ENCODE measurements around the gene HK1. TPM values are rescaled to one million over a fixed set of nuclear protein-coding genes. Genes with fewer than 3 reads are reported as not detected.
A peak's percentile ranks its signal among the peaks of the same experiment; 100 is the strongest.

Gene HK1
- total and polyA plus RNA-seq, 2 experiments from 2014 or later: 31.1 to 42.5 TPM

DNA sequence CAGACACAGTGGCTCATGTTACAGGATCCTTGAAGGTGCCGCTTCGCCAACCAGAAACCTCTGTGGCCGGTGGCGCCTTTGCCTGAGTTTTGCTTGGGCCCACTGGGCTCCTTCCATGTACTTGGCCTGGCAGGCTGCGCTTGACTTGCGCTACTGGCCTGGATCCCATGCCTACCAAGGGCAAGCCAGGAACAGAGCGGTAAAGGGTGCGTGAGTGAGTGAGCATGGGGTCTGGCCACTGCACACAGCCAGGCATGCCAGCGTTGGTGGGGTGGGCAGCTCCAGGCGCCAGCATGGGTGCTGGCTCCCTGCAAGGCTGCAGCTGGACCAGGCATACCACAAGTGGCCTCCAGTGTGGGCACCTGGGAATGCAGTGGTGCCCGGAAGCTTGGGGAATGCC lies 156.6 kb downstream of the HK1 start:
- Histone ChIP-seq H3K79me2 (no peaks in the 10 kb centered on the region), H3K27ac (no peak overlapping the region), H4K20me1 (ENCODE audit: insufficient read depth, poor library complexity, severe bottlenecking) (no peaks in the 10 kb centered on the region), H3K27me3 (no peaks in the 10 kb centered on the region), H3K4me1 (ENCODE audit: insufficient read depth) (peaks cover 20% of the 10 kb centered on the region), H3K9me2 (replicated peaks; ENCODE audit: insufficient read depth) (no peaks in the 10 kb centered on the region), H3K36me3 (replicated peaks; ENCODE audit: insufficient read depth, low read depth) (no peaks in the 10 kb centered on the region), H3K4me2 (no peak overlapping the region), H2AFZ (no peak overlapping the region), H3K4me3 (no peak overlapping the region), H3K9me3 (ENCODE audit: low read depth) (no peaks in the 10 kb centered on the region)
- TF ChIP-seq, protein P1, sequence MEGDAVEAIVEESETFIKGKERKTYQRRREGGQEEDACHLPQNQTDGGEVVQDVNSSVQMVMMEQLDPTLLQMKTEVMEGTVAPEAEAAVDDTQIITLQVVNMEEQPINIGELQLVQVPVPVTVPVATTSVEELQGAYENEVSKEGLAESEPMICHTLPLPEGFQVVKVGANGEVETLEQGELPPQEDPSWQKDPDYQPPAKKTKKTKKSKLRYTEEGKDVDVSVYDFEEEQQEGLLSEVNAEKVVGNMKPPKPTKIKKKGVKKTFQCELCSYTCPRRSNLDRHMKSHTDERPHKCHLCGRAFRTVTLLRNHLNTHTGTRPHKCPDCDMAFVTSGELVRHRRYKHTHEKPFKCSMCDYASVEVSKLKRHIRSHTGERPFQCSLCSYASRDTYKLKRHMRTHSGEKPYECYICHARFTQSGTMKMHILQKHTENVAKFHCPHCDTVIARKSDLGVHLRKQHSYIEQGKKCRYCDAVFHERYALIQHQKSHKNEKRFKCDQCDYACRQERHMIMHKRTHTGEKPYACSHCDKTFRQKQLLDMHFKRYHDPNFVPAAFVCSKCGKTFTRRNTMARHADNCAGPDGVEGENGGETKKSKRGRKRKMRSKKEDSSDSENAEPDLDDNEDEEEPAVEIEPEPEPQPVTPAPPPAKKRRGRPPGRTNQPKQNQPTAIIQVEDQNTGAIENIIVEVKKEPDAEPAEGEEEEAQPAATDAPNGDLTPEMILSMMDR (IDR thresholded peaks at IDR 0.05; ENCODE audit: poor library complexity): no peak
- TF ChIP-seq EZH2 (IDR thresholded peaks at IDR 0.05; ENCODE audit: borderline replicate concordance) (no peak), EZH2phosphoT487 (IDR thresholded peaks at IDR 0.05; ENCODE audit: low read depth, severe bottlenecking, unreplicated experiment) (no peak)
- WGBS (ENCODE audit: low lambda C conversion rate, missing lambda C conversion rate): 98% methylated on average over 11 of the region's 11 CpGs
- DNase-seq (ENCODE audit: low spot score): no peak

DNA sequence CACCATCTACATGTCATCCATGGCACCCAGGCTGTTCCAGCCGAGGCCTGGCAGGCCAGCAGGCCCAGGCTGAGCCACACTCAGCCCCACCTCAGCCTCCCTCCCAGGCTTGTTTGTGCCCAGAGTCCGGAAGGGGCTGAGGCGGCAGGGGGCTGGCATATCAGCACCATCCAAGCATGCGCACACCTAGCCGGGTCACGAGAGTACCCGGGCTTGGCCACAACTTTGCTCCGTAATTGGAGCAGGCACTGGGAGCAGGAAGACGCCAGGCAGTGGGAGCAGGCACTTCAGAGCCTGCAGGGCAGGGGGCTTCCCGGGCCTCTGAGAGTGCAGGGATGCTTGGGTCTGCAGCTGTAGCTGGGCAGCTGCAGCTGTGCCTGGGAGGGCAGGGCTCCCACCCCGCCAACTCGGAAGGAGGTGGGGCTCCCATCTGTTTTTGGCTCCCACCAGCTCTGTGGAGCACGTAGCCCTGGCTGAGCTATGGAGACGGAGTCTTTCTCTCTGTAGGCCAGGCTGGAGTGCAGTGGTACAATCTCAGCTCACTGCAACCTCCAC lies 157.7 kb downstream of the HK1 start:
- TF ChIP-seq, protein P1 (IDR thresholded peaks at IDR 0.05; ENCODE audit: poor library complexity): no peak
- TF ChIP-seq EZH2 (IDR thresholded peaks at IDR 0.05; ENCODE audit: borderline replicate concordance) (no peak), EZH2phosphoT487 (IDR thresholded peaks at IDR 0.05; ENCODE audit: low read depth, severe bottlenecking, unreplicated experiment) (no peak)
- Histone ChIP-seq H3K27ac (no peak overlapping the region), H3K4me1 (ENCODE audit: insufficient read depth) (peaks cover 28% of the 10 kb centered on the region), H3K4me3 (no peak overlapping the region), H3K9me2 (replicated peaks; ENCODE audit: insufficient read depth) (no peaks in the 10 kb centered on the region), H2AFZ (no peak overlapping the region), H4K20me1 (ENCODE audit: insufficient read depth, poor library complexity, severe bottlenecking) (no peaks in the 10 kb centered on the region), H3K79me2 (no peaks in the 10 kb centered on the region), H3K9me3 (ENCODE audit: low read depth) (no peaks in the 10 kb centered on the region), H3K36me3 (replicated peaks; ENCODE audit: insufficient read depth, low read depth) (no peaks in the 10 kb centered on the region), H3K27me3 (no peaks in the 10 kb centered on the region), H3K4me2 (no peak overlapping the region)
- 93% methylated on average over 14 of the region's 14 CpGs for WGBS (ENCODE audit: low lambda C conversion rate, missing lambda C conversion rate)
- no peak for DNase-seq (ENCODE audit: low spot score)

DNA sequence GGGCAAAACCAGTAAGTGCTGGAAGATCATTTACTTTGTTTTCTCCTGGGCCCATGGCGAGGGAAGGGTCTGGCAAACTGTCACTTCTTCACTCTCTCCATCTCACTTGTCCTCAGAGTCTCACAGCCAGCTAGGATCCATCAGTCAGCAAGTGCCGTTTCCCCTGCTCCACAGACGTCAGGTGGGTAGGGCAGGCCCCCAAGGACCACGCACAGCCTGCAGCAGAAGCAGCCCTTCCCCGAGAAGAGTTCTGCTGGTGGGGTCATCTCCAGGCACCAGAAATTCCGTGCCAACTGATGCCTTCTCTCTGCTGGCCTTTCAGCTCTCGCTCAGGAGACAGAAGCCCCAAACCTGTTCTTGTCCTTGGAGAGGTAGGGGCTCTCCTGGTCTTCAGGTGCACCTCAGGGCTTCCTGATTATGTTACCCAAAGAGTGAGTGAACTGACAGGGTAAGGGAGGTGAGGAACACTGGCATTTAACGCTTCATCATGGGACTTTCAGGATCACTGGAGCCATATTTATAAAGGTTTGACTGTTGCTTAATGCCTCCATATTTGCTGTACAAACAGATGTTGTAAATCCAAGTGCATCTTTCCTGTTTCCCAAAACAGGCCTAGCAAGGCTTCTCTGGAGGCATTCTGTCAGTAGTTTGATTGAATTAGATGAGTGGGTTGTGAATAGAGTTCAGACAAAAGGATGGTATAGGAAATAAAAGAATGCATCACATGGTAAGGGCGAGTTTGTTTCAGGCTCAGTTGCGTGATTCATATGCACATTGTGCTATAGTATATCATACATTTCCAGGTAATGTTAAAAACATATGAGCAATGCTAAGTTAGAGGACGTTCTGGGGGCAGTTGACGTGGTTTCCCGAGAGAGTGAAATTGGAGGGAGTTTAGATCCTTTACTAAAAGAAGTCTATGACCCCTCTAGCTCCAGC lies 159.3 kb downstream of the HK1 start:
- DNase-seq (ENCODE audit: low spot score): no peak
- WGBS (ENCODE audit: low lambda C conversion rate, missing lambda C conversion rate): 87% methylated on average over 13 of the region's 13 CpGs

More for the DNA sequence above, 159.3 kb downstream of the HK1 start:
- TF ChIP-seq EZH2phosphoT487 (IDR thresholded peaks at IDR 0.05; ENCODE audit: low read depth, severe bottlenecking, unreplicated experiment) (no peak), EZH2 (IDR thresholded peaks at IDR 0.05; ENCODE audit: borderline replicate concordance) (no peak)
- TF ChIP-seq, protein P1 (IDR thresholded peaks at IDR 0.05; ENCODE audit: poor library complexity): no peak
- H3K27ac ChIP-seq: peak overlapping the region; percentile 92
- H3K9me2 ChIP-seq (replicated peaks; ENCODE audit: insufficient read depth): no peaks in the 10 kb centered on the region
- no peaks in the 10 kb centered on the region for H3K36me3 ChIP-seq (replicated peaks; ENCODE audit: insufficient read depth, low read depth)
- no peak overlapping the region for H2AFZ ChIP-seq
- no peak overlapping the region for H3K4me3 ChIP-seq
- H3K9me3 ChIP-seq (ENCODE audit: low read depth): no peaks in the 10 kb centered on the region
- no peaks in the 10 kb centered on the region for H3K27me3 ChIP-seq
- no peaks in the 10 kb centered on the region for H4K20me1 ChIP-seq (ENCODE audit: insufficient read depth, poor library complexity, severe bottlenecking)
- peaks cover 28% of the 10 kb centered on the region for H3K4me1 ChIP-seq (ENCODE audit: insufficient read depth)
- peak overlapping the region; percentile 47 for H3K4me2 ChIP-seq
- no peaks in the 10 kb centered on the region for H3K79me2 ChIP-seq

Measured in hepatocyte (in vitro differentiated cells).